Measurements from ENCODE around the gene GJC1. TPM values are rescaled to one million over a fixed set of nuclear protein-coding genes. Genes with fewer than 3 reads are reported as not detected.
A peak's percentile ranks its signal among the peaks of the same experiment; 100 is the strongest.

The GJC1 gene
- total RNA-seq, 8 experiments from 2014 or later = 1.4 to 43.0 (median 9.0) TPM

DNA sequence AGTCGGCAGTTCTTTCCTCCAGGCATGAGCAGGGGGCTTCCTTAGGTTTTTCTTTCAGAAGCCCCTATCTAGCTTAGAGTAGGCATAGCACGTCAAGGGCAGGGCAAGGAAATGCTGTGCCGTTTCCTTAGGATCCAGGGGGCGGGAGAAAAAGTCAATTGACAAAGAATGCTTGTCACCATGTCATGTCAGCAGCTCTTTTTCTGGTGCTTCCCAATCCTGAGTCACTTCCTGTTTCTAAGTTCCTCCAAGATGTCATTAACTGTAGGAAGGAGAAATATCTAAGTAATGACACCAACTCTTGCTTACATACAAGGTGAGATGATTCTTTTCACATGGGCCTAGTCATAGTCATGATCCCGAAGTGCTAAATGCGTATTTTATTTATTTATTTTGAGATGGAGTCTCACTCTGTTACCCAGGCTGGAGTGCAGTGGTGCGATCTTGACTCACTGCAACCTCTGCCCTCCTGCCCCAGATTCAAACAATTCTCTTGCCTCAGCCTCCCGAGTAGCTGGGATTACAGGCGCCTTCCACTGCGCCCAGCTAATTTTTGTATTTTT is 35.2 kb downstream of the GJC1 start:
- 0 to 100% (median 54%) methylated on average over 2 to 8 of the region's 10 CpGs; no CpG with 5 or more reads in 1 of the 10 experiments for WGBS, 10 experiments
- H3K4me3 ChIP-seq = no peak overlapping the region
- H3K4me1 ChIP-seq (replicated peaks in 1 of 2) = peaks cover 9 to 14% of the 10 kb centered on the region in 2 donors
- in situ Hi-C loops (cut with MboI; ENCODE audit: low pct_unique_long_range_greater_than_20kb in 2 of 9, low sequenced_read_pairs in 9 of 9, unreplicated experiment in 9 of 9) = no loop called here
- H3K27ac ChIP-seq = peak overlapping the region in 1 of 2 donors; percentile 46
- peak in 7 of 8 experiments; percentile 58 to 85 (median 66) for ATAC-seq (replicated peaks in 6 of 8)

DNA sequence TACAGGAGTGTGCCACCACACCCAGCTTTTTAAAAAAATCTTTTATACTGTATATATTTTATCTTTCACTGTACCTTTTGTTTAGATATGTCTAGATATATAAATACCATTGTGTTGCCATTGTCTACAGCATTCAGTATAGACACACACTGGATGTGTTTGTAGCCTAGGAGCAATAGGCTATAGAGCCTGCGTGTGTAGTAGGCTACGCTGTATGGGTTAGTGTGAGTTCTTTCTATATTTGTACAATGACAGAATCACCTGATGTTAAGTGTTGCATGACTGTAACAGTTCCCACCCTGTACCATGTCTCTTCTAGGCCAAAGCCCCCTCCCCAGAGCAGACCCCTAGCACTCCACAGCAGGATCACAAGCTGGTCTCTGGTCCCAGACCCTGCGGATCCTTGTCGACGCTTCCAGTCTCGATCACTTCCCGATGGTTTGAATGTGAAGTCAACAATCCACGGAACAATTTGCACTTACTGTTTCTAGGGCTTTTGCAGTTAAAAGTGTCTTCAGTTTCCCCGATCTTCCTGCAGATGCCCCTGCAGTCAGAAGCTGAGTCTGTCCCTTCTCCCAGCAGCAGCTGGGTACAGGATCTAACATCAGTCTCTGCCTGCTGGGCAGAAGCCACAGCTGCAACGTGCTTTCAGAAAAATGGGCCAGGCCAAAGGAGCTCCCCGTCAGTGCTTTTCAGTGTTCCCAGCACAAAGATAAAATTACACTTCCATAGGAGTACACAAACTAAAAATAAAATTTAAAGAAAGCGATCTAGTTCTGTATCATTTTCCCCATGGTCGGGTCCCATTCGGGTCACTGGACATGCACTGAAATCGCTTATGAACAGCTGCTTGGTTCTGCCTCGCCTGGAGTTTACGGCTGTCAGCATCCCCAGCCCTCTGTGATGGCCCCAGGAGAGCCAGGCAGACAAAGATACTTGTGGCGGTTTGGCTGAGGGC is 35.9 kb downstream of the GJC1 start:
- WGBS, 10 experiments = 62 to 100% (median 71%) methylated on average over 1 to 14 of the region's 18 CpGs; no CpG with 5 or more reads in 1 of the 10 experiments
- Histone ChIP-seq H3K27ac (peak overlapping the region in 1 of 2 donors; percentile 46), H3K4me1 (replicated peaks in 1 of 2) (peaks cover 9 to 14% of the 10 kb centered on the region in 2 donors), H3K4me3 (no peak overlapping the region)
- ATAC-seq (replicated peaks in 6 of 8) = peak in 5 of 8 experiments; percentile 49 to 70 (median 61)
- in situ Hi-C loops (cut with MboI; ENCODE audit: low pct_unique_long_range_greater_than_20kb in 2 of 9, low sequenced_read_pairs in 9 of 9, unreplicated experiment in 9 of 9) = no loop called here

DNA sequence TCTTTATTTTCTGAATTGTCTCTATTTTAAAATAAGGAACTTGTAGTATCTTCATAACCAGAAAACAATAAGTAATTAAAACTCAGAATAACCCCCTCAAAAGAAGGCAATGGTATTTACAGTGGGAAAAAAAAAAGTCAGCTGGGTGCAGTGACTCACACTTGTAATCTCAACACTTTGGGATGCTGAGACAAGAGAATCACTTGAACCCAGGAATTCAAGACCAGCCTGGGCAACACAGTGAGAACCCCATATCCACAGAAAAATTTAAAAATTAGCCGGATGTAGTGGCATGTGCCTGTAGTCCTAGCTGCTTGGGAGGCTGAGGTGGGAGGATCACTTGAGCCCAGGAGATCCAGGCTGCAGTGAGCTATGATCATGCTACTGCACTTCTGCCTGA is 37.8 kb downstream of the GJC1 start:
- in situ Hi-C loops (cut with MboI; ENCODE audit: low pct_unique_long_range_greater_than_20kb in 2 of 9, low sequenced_read_pairs in 9 of 9, unreplicated experiment in 9 of 9) = no loop called here
- H3K27ac ChIP-seq = no peak overlapping the region
- 50 to 100% (median 100%) methylated on average over 1 of the region's 1 CpG; no CpG with 5 or more reads in 4 of the 10 experiments for WGBS, 10 experiments

DNA sequence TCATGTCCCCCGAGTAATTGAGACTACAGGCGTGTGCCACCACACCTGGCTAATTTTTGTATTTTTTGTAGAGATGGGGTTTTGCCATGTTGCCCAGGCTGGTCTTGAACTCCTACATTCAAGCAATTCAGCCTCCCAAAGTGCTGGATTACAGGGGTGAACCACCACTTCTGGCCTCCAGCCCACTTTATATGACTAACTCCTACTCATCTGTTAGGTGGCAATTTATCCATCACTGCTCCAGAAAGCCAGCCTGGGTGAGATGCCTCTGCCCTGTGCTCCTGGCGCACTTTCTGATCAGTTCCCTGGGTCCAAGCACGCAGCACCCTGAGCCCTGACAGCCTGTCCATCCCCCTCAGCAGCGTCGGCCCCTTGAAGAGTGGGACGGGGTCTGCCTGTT is 41.9 kb downstream of the GJC1 start:
- ATAC-seq (replicated peaks in 6 of 8) = no peak
- H3K27ac ChIP-seq = no peak overlapping the region
- in situ Hi-C loops (cut with MboI; ENCODE audit: low pct_unique_long_range_greater_than_20kb in 2 of 9, low sequenced_read_pairs in 9 of 9, unreplicated experiment in 9 of 9) = no loop called here
- no peak overlapping the region for H3K4me3 ChIP-seq
- H3K4me1 ChIP-seq (replicated peaks in 1 of 2) = no peaks in the 10 kb centered on the region
- WGBS, 10 experiments = 59 to 93% (median 76%) methylated on average over 2 to 6 of the region's 7 CpGs; no CpG with 5 or more reads in 2 of the 10 experiments

More for the DNA sequence above, 37.8 kb downstream of the GJC1 start:
- H3K4me1 ChIP-seq (replicated peaks in 1 of 2) = peaks cover 9 to 14% of the 10 kb centered on the region in 2 donors
- no peak overlapping the region for H3K4me3 ChIP-seq
- ATAC-seq (replicated peaks in 6 of 8) = no peak

DNA sequence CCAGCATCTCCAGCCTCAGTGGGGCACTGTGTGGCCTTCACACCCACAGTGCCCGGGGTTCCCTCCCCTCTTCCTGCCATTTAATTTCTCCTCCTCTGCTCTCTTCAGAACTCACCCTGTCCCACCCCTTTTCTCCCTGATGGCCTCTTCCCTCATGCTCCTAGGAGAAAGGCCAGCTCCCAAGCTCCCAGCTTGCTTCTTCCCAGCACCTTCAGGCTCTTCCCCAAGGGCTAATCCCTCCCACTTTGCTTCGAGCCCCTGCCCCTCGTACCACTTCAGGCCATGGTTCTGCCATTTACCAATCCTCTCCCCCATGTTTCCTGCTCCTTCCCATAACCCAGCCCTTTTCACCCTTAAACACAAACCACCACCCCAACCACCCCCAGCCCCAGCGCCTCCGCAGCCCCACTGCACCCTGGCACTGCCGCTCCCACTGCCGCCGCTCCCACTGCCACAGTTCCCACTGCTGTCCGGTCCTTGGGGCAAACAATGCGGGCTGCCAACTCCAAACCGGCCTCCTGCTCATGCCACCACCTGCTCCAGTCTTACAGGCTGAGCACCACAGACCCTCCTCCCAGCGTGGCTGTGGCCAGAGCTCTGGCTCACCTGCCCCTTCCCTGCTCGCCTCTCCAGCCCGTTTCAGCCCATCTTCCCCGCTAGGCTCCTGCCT is 42.7 kb downstream of the GJC1 start:
- WGBS, 10 experiments = 60 to 100% (median 76%) methylated on average over 1 to 6 of the region's 15 CpGs; no CpG with 5 or more reads in 4 of the 10 experiments
- ATAC-seq (replicated peaks in 6 of 8) = no peak
- in situ Hi-C loops (cut with MboI; ENCODE audit: low pct_unique_long_range_greater_than_20kb in 2 of 9, low sequenced_read_pairs in 9 of 9, unreplicated experiment in 9 of 9) = no loop called here

DNA sequence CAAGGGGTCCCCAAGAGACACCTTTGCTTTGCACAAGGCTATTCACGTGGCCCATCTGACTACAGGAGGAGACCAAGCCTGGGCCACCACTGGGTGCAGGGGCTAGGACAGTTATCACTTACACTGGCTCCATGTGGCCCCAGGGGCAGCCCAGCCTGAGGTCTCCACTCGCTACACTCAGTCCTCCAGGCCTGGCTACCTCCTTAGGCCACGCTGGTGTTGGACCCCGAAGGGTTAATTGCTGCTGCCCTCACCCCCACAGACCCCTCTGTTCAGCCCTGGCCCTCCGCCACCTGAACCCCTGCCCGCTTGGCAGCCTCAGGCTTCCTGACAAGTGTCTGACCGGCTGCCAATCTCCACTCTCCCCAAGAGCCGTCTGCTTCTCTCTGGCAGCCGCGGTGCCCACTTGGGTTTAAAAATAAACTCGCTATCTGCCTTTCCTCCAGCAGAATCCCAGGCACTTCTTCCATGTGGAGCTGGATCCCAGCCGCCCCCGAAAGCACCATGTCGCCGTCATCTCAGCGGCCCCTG is 43.5 kb downstream of the GJC1 start:
- in situ Hi-C loops (cut with MboI; ENCODE audit: low pct_unique_long_range_greater_than_20kb in 2 of 9, low sequenced_read_pairs in 9 of 9, unreplicated experiment in 9 of 9) = no loop called here
- Histone ChIP-seq H3K4me1 (replicated peaks in 1 of 2) (peaks cover 2 to 6% of the 10 kb centered on the region in 2 donors), H3K4me3 (no peak overlapping the region), H3K27ac (no peak overlapping the region)
- ATAC-seq (replicated peaks in 6 of 8) = no peak
- WGBS, 10 experiments = 0 to 80% (median 40%) methylated on average over 1 to 6 of the region's 16 CpGs; no CpG with 5 or more reads in 5 of the 10 experiments

More for the DNA sequence above, 42.7 kb downstream of the GJC1 start:
- Histone ChIP-seq H3K4me1 (replicated peaks in 1 of 2) (peaks cover under 1 to 1% of the 10 kb centered on the region in 2 donors), H3K27ac (no peak overlapping the region), H3K4me3 (no peak overlapping the region)

DNA sequence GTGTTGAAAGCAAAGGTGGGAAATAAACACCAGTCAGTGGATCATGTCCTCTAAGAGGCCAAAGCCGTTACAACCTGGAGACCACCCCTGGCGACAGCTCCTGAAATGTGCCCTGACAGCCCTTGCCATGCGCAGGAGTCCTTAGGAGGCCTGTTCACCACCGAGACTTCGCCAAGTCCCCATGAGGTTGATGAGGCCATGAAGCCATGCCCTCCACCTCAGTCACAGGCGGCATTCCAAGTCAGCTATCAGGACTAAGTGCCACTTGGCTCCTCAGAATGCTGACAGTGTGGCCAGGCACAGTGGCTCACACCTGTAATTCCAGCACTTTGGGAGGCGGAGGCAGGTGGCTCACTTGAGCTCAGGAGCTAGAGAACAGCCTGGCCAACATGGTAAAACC is 44.2 kb downstream of the GJC1 start:
- Histone ChIP-seq H3K4me1 (replicated peaks in 1 of 2) (peaks cover 2 to 6% of the 10 kb centered on the region in 2 donors), H3K27ac (no peak overlapping the region), H3K4me3 (no peak overlapping the region)
- in situ Hi-C loops (cut with MboI; ENCODE audit: low pct_unique_long_range_greater_than_20kb in 2 of 9, low sequenced_read_pairs in 9 of 9, unreplicated experiment in 9 of 9) = no loop called here
- WGBS, 10 experiments = 80 to 100% (median 90%) methylated on average over 1 to 3 of the region's 7 CpGs; no CpG with 5 or more reads in 3 of the 10 experiments
- no peak for ATAC-seq (replicated peaks in 6 of 8)

DNA sequence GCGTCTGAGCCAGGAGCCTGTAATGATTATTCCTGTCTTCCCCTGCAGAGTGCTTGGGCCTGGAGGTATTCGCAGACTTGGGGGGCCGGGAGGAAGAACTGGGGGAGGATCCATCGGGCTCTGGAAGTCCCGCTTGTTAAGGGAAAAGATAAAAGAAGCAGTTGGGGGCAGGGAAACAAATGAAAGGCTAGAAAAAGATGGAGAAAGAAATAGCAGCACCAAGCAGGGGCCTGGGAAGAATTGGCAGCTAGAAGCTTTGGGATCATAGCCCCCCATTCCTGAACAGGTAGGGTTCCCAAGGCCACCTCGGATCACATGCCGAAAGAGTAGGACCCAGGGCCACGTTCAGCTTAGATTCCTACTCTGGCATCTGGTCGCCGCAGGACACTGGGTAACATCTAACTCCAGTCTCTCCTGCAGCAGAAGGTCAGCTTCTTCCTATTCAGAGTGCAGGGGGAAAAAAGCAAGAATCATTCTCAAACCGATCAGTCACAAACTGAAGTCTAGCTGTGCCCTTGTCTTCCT is 47.7 kb downstream of the GJC1 start:
- Histone ChIP-seq H3K4me3 (no peak overlapping the region), H3K4me1 (replicated peaks in 1 of 2) (peaks cover 12 to 16% of the 10 kb centered on the region in 2 donors), H3K27ac (no peak overlapping the region)
- ATAC-seq (replicated peaks in 6 of 8) = no peak
- 29 to 96% (median 64%) methylated on average over 1 to 8 of the region's 11 CpGs; no CpG with 5 or more reads in 1 of the 10 experiments for WGBS, 10 experiments
- in situ Hi-C loops (cut with MboI; ENCODE audit: low pct_unique_long_range_greater_than_20kb in 2 of 9, low sequenced_read_pairs in 9 of 9, unreplicated experiment in 9 of 9) = no loop called here

DNA sequence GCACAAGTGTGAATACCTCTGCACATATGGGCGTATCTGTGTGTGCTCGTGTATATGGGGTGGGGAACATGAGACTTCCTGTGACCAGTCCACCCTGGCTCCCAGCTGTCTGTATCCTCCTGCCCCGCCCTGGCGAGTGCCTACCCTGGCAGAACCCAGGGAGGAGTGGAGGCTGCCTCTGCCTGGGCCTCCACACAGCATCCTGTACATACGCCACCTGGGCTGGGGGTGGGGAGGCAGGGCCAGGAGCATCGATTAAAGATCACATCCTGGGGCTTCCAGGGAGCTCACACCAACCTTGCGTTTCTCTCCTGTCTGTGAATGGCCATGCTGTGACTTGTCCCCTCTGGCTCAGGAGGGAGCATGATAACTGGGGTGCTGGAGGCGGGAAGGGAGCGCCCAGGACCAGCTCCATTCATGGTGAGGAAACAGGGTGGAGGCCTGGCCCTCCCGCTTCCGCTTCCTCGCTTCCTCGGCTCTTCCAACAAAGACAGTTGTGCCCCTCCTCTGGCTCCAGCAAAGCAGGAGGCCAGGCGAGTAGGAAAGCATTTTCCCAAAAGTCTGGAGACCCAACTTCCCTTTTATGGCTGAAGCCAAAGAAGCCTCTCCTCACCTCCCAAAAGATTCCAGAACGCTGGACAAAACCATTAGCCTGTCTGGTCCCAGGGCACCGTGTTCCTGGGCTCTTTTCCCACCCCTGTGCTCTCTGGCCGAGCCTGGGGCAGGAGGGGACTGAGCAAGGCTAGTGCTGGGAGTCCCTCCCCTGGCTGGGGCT is 48.3 kb downstream of the GJC1 start:
- in situ Hi-C loops (cut with MboI; ENCODE audit: low pct_unique_long_range_greater_than_20kb in 2 of 9, low sequenced_read_pairs in 9 of 9, unreplicated experiment in 9 of 9) = no loop called here

DNA sequence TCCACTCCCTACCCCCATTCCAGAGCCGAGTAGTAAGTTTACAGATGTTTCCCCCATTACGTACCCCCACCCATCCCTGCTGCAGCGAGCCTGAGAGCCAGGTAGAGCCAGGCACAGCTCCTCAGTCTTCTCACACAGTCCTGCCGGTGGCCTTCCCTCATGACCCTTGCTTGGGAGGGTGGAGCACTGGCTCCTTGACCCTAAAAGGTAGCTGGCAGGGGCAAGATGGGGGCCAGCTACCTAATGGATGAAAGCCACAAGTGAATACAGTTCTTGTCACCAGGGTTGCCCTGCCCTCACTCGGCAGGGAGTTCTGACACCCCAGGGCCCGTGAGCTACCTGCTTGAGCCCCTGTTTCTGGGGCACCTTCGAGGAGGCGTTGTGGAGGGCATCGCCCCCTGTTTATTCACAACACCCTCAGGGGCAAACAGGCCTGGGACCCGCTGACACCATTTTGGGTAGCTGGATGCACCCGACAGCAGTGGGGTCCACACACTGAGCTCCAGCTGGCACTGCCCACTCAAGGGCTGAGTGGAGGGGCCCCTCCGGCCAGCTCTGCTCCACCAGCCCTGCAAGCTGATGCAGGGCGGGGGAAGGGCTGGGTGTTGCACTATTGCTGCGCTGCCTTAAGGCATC is 49.1 kb downstream of the GJC1 start:
- 88 to 100% (median 100%) methylated on average over 1 to 8 of the region's 14 CpGs; no CpG with 5 or more reads in 5 of the 10 experiments for WGBS, 10 experiments
- ATAC-seq (replicated peaks in 6 of 8) = no peak
- in situ Hi-C loops (cut with MboI; ENCODE audit: low pct_unique_long_range_greater_than_20kb in 2 of 9, low sequenced_read_pairs in 9 of 9, unreplicated experiment in 9 of 9) = no loop called here
- no peak overlapping the region for H3K4me3 ChIP-seq
- no peak overlapping the region for H3K27ac ChIP-seq
- peaks cover 12 to 16% of the 10 kb centered on the region in 2 donors for H3K4me1 ChIP-seq (replicated peaks in 1 of 2)

More for the DNA sequence above, 48.3 kb downstream of the GJC1 start:
- Histone ChIP-seq H3K27ac (no peak overlapping the region), H3K4me1 (replicated peaks in 1 of 2) (peaks cover 12 to 16% of the 10 kb centered on the region in 2 donors), H3K4me3 (no peak overlapping the region)
- peak in 2 of 8 experiments; percentile 6 to 9 for ATAC-seq (replicated peaks in 6 of 8)
- WGBS, 10 experiments = 24 to 83% (median 56%) methylated on average over 1 to 10 of the region's 17 CpGs; no CpG with 5 or more reads in 2 of the 10 experiments

DNA sequence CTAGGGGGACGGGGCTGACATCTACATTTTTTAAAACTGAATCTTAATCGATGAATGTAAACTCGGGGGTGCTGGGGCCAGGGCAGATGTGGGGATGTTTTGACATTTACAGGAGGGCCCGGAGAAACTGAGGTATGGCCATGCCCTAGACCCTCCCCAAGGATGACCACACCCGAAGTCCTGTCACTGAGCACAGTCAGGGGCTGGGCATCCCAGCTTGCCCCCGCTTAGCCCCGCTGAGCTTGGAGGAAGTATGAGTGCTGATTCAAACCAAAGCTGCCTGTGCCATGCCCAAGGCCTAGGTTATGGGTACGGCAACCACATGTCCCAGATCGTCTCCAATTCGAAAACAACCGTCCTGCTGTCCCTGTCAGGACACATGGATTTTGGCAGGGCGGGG is 49.9 kb downstream of the GJC1 start:
- peaks cover 12 to 16% of the 10 kb centered on the region in 2 donors for H3K4me1 ChIP-seq (replicated peaks in 1 of 2)
- 80 to 86% (median 85%) methylated on average over 1 to 5 of the region's 12 CpGs; no CpG with 5 or more reads in 7 of the 10 experiments for WGBS, 10 experiments
- no peak for ATAC-seq (replicated peaks in 6 of 8)
- no peak overlapping the region for H3K27ac ChIP-seq
- no peak overlapping the region for H3K4me3 ChIP-seq
- in situ Hi-C loops (cut with MboI; ENCODE audit: low pct_unique_long_range_greater_than_20kb in 2 of 9, low sequenced_read_pairs in 9 of 9, unreplicated experiment in 9 of 9) = no loop called here
